ENCODE results near the gene GCKR.
A peak's percentile ranks its signal among the peaks of the same experiment; 100 is the strongest.

GCKR gene, protein sequence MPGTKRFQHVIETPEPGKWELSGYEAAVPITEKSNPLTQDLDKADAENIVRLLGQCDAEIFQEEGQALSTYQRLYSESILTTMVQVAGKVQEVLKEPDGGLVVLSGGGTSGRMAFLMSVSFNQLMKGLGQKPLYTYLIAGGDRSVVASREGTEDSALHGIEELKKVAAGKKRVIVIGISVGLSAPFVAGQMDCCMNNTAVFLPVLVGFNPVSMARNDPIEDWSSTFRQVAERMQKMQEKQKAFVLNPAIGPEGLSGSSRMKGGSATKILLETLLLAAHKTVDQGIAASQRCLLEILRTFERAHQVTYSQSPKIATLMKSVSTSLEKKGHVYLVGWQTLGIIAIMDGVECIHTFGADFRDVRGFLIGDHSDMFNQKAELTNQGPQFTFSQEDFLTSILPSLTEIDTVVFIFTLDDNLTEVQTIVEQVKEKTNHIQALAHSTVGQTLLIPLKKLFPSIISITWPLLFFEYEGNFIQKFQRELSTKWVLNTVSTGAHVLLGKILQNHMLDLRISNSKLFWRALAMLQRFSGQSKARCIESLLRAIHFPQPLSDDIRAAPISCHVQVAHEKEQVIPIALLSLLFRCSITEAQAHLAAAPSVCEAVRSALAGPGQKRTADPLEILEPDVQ

DNA sequence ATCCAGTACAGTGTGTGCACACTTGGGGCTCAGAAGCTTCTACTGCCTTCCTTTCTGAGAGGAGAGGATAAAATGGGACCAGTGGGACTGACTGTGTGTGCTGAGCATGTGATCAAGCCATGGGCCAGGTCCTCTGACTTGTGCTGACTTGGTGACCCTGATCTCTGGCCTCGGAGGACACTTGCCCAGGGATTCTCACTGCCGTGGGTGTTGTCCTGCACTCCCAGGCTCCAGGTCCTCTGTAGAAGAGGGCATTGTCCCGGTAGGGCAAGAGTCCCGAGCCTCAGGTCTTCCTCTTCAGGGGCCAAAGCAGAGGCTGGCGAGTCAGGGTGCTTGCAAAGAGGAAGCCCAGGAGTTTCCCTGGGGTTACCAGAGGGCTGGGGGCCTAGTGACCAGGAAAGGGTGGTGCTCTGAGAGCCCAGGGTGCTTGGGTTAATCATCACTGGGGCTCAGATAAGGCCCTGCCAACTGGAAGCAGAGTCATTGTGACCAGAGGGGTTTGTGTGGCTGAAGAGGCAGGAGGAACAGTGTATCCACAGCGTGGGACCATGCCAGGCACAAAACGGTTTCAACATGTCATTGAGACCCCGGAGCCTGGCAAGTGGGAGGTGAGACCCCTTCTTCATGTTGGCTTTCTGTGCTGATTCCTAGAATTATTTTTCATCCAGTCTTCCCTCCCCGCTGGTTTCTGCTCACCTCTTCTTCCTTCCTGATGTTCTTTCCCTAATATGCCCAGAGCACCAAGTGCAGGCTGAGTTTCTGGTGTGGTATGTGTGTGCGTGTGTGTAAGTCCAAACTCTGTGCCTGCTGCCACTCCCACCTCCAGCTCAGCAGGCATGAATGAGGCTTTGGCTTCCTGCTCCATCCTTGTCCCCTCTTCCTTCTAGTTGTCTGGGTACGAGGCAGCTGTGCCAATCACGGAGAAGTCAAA lies at the start of gene GCKR:
Gene GCKR (plus strand): TSS at position 483 of the 931 bp plus-strand sequence. CDS start 66 bp downstream, at position 549.
- peak; percentile 67 for DNase-seq

DNA sequence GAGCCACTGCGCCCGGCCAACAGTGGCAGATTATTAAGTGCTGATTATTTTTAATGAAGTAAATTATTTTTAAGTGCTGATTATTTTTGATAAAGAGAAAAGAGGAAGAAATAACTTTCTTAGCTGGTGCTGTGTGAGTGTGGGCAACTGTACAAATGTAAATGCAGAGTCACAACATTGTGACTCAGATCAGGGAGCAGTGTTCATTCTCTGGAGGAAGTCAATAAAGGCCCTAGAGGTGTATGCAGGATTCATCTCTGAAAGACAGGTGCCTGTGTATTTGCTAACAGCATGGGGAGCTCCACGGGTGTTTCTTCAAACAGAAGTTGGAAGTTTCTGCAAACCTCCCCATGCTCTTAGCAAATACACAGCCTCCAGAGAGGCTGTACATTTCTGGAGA lies 48.3 kb upstream of the GCKR start:
- DNase-seq = no peak

- DNase-seq = no peak
These were observed 45.5 kb upstream of the GCKR start for GRCh38 chr2:27451095-27451494.

- no peak for DNase-seq
These were observed 42.7 kb upstream of the GCKR start for GRCh38 chr2:27453968-27454367.

DNA sequence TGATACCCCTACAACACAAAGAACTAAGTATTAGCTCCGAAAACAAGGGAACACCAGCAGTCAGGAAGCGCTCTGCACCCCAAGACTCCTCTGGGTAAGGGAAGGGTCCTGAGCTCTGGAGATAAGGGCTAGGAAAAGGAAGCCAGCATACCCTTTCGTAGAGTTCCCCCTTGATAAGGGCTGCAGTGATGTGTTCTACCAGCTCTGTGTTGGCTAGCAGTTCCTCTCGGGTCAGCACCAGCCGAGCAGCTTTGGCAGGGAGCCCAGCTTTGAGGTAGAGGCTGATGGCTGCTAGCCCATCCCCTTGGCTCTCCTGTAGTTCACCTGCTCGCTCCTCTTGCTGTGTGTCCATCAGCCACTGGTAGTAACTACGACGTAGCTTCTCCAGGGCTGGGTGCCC lies 35.5 kb upstream of the GCKR start:
- DNase-seq = peak; percentile 88

DNA sequence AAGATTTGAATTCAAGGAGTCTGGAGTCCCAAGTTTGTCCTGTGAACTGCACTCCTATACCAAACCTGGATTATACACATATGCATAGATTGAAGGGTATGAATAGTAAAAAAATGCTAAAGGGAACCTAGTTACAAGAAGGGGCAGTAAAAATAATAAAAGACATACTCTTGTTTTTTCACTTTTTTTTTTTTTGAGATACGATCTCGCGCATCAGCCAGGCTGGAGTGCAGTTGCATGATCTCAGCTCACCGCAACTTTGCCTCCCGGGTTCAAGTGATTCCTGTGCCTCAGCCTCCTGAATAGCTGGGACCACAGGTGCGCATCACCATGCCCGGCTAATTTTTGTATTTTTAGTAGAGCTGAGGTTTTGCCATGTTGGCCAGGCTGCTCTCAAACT lies 32.2 kb upstream of the GCKR start:
- DNase-seq = no peak

- DNase-seq = no peak
These were observed 24.7 kb upstream of the GCKR start for GRCh38 chr2:27471961-27472360.

DNA sequence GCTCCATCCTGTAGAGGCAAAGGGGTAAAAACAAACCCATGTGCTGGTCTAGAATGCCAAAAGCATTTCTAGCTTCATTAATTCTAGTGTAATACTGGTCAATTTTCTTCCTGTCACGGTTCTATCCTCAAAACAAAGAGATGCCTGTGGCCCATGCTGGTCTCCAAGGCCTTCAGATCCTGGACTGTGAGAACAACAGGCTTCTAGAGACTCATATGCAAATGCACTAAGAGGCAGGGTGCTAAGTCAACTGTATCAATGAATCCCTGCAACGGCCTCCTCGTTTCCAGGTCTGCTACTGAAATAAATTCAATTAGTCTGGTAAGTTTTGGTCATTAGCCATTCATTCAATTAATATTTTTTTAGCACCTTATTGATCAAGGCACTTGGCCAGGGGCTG lies 11.1 kb upstream of the GCKR start:
- DNase-seq = no peak

GRCh38 chr2:27489118-27489497 lies 7.5 kb upstream of the GCKR start:
- DNase-seq = peak; percentile 63

DNA sequence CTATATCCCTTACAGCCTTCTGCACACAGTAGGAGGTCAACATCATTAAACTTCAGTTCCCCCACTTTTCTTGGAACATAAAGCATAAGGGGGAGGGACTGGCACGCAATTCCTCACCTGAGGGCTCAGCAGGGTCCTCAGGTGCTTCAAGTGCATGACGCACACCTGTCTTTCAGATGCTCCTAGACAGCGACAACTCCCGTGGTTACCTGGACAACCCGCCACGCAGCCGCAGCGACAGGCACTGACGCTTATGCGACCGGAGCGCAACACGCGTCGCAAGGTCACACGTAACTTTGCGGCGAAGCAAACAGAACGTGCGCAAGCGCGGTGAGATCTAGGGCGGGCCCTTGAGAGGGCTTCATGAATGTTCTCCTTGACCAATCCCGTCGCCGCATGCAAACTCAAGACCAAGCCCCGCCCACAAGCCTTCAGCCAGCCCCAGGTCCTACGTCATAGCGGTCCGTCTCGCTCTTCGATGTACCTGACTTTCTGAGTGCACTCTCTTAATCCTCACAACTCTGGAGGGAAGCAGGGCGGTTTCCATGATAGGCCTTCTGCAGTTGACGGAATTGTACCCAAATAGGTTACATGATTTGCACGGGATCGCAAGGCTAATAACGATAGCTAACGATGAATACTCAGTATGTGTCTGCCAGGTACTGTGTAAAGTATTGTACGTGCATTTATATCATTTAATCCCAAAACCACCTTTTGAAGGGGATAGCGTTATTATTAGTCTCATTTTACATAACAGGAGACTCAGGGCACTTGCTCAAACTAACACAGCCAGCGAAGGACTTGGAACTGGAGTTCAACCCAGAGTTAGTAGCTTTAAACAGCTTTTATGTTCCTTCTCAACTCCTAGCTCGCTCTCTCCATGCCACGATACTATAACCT lies 6.9 kb upstream of the GCKR start, which contains the start of gene IFT172:
Gene IFT172 (minus strand): TSS at position 246 of the 900 bp plus-strand sequence. CDS start 90 bp downstream, at position 156.
- peak; percentile 100 for DNase-seq

DNA sequence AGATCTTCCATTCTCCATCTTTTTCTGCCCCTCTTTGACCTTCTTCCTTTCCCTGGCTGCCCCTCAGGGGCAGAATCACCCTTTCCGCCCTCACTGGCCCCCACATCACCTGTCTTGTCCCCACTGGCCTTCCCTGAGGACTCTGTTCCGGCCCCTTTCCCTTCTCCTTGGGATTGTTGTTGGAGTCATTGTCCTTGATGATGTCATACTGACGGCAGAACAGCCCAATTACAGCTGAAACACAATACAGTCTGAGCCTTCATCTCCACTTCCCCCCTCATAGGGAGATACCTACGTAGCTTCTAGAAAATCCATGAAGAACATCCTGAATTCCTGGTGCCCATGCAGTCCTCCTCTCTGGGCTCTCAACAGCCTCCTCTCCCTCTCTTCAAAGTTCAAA lies 4.1 kb upstream of the GCKR start:
- DNase-seq = no peak

DNA sequence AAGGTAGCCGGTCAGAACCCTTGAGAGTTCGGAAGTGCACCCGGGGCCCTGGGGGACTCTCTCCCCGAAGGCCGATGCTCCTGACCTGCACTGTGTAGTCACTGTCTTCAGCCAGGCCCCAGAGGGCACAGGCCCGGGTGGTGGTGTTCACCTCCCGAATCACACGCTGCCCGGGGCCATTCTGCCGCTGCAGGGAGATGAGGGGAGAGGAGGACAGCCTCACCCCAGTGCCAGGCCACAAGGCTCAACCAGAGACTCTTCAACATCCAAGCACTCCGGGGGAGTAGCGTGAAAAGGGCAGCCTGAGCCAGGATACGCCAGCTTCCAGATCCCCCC lies 2.7 kb upstream of the GCKR start:
- DNase-seq = no peak

GRCh38 chr2:27494284-27494943 lies 2.2 kb upstream of the GCKR start:
- DNase-seq = no peak

DNA sequence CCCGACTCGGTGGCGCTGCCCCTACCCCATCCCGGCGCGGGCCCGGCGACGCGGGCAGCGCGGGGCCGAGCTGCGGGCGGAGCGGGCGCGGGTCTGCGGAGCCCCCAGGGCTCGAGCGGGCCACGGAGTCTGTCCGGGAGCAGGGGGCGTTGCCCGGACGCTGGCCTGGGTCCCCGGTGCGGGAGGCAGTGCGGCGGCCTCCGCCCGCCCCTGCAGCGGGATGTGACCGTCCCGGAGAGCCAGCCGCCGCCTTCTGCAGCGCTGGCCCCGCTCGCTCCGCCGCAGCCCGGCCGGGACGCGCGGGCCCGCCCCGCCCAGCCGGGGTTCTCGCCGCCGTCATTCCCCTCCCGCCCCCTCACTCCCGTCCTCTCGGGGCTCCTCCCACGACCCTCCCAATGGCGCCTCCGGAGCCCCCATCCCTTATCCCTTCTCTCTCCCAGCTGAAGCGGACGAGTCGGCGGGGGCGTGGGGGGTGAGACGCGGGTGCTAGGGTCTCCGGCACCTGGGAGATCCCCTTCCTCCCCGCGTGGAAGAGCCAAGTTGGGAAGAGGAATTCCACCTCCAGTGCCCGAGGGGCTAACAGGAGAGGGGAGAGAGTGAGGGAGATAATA lies 1.6 kb upstream of the GCKR start, which contains the start of gene FNDC4:
Gene FNDC4 (minus strand): TSS at position 257 of the 611 bp plus-strand sequence. CDS start 521 bp downstream, outside the sequence.
- no peak for DNase-seq

DNA sequence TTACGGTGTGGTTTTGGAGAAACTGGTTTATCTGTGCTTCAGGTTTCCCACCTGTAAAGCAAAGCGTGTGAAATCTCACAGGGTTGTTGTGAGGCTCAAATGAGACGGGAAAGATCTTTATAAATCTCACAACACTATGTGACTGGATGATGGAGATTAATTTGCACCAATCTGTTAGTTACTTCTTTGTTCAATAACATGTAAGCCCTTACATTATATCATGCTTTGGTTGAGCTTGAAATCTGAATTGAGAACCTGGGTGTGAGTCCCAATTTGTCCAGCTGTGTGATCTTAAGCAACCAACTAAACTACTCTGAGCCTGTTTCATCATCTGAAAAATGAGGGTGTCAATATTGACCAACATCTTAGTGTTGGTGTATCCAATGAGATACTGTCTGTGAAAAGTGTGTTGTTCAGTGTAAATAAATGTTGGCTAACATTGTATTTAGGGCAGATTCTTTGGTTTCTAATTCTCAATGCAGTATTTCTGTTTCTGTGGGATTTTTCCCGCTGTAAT lies 741 bp upstream of the GCKR start:
- no peak for DNase-seq

- DNase-seq = no peak
These were observed 619 bp downstream of the GCKR start for GRCh38 chr2:27497288-27497627.

- DNase-seq = no peak
These were observed 2.3 kb downstream of the GCKR start for GRCh38 chr2:27498975-27499374.

DNA sequence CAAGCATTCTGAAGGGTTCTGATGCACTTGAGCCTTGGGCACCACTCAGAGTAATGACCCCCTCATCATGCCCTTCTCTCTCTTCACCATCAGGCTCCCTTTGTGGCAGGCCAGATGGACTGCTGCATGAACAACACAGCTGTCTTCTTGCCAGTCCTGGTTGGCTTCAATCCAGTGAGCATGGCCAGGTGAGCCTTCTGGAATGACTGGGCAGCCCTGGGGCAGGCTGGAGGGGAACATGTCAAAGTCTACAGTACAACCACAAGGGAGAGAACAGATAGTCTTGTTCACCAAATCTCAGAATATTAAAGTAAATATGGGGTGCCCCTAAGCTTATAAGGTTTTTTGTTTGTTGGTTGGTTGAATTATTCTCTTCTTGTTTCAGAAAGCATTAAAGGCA lies 4.4 kb downstream of the GCKR start:
- no peak for DNase-seq

DNA sequence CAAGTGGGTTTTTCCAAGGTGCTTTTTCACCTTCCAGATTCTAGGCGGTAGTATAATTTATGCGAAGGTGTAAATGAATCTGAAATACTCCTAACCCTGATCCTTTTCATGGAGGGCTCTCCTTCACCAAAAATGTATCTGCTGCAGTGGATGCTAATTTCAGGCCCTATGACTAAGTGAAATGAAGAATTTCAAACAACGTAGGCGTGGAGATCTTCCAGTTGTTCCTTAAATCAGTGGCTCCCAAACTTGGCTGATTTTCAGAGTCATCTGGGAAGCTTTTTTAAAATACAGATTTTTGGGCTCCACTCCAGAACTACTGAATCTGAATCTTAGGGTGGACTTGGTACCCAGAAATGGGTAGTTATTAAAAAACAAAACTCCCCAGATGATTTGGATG lies 5.5 kb downstream of the GCKR start:
- DNase-seq = no peak

DNA sequence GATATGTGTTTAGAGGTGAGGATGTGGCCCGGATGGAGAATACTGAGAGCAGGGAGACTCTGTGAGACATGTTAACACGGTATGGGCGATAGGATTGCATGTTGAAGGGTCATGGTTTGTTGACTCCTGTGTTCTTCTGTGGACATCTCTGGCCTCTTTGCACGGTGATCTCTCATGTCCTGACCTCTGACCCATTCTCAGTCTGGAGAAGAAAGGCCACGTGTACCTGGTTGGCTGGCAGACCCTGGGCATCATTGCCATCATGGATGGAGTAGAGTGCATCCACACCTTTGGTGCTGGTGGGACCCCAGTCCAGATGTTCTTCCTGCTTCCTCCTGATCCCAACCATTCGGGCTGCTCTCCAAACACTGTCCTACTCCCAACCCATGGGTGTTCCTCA lies 9.9 kb downstream of the GCKR start:
- DNase-seq = no peak

GRCh38 chr2:27507293-27507692 lies 10.7 kb downstream of the GCKR start:
- DNase-seq = no peak
